Effector memory CD4-positive, alpha-beta T cell (primary cell): ENCODE measurements around the gene VRK1.

Source experiments
- DNase-seq, 3 donors: peaks; one replicate each; pipeline ENCODE4 v3.0.0-alpha.2; 2020
- H3K27ac ChIP-seq: 2 replicates; pipeline ENCODE4 v1.7.0; 2013; ENCODE audit warnings: mild to moderate bottlenecking, low read length, moderate library complexity; ENCODE audit not compliant: insufficient read depth, poor library complexity, severe bottlenecking
- H3K27me3 ChIP-seq: replicated peaks from 2 replicates; pipeline ENCODE4 v1.7.0; 2013; ENCODE audit warnings: mild to moderate bottlenecking, low read length; ENCODE audit not compliant: insufficient read depth, control insufficient read depth, poor library complexity, severe bottlenecking
- H3K36me3 ChIP-seq: 2 replicates; pipeline ENCODE4 v1.7.0; 2013; ENCODE audit warnings: mild to moderate bottlenecking, low read length, moderate library complexity; ENCODE audit not compliant: control insufficient read depth, insufficient read depth
- H3K4me1 ChIP-seq: 2 replicates; pipeline ENCODE4 v1.7.0; 2013; ENCODE audit warnings: low read length, mild to moderate bottlenecking; ENCODE audit not compliant: control insufficient read depth, insufficient read depth, poor library complexity, severe bottlenecking
- H3K4me3 ChIP-seq: 2 replicates; pipeline ENCODE4 v1.7.0; 2013; ENCODE audit warnings: low read length, low read depth, mild to moderate bottlenecking; ENCODE audit not compliant: insufficient read depth, poor library complexity, severe bottlenecking
- H3K9me3 ChIP-seq: 2 replicates; pipeline ENCODE4 v1.7.0; 2013; ENCODE audit warnings: mild to moderate bottlenecking, low read length, moderate library complexity; ENCODE audit not compliant: control insufficient read depth

Gene VRK1

GRCh38 chr14:96889091-96889490, 91.9 kb downstream of the VRK1 start:
- no peaks in the 10 kb centered on the region for H3K9me3 ChIP-seq
- no peak overlapping the region for H3K27ac ChIP-seq
- H3K4me3 ChIP-seq = no peak overlapping the region
- no peak for DNase-seq
- H3K4me1 ChIP-seq = no peaks in the 10 kb centered on the region
- H3K36me3 ChIP-seq = no peaks in the 10 kb centered on the region
- H3K27me3 ChIP-seq = no peaks in the 10 kb centered on the region

- Histone ChIP-seq H3K27me3 (no peaks in the 10 kb centered on the region), H3K27ac (no peak overlapping the region), H3K4me1 (no peaks in the 10 kb centered on the region), H3K36me3 (no peaks in the 10 kb centered on the region), H3K4me3 (no peak overlapping the region), H3K9me3 (no peaks in the 10 kb centered on the region)
- DNase-seq = no peak
Measured at GRCh38 chr14:96893966-96894622, 96.9 kb downstream of the VRK1 start.

- Histone ChIP-seq H3K27ac (no peak overlapping the region), H3K27me3 (no peaks in the 10 kb centered on the region), H3K36me3 (no peaks in the 10 kb centered on the region), H3K4me1 (no peaks in the 10 kb centered on the region), H3K4me3 (no peak overlapping the region), H3K9me3 (no peaks in the 10 kb centered on the region)
- no peak for DNase-seq
Measured at GRCh38 chr14:96894966-96895365, 97.8 kb downstream of the VRK1 start.

GRCh38 chr14:96895658-96896271, 98.6 kb downstream of the VRK1 start:
- H3K4me1 ChIP-seq = no peaks in the 10 kb centered on the region
- H3K27me3 ChIP-seq = no peaks in the 10 kb centered on the region
- no peak overlapping the region for H3K27ac ChIP-seq
- H3K9me3 ChIP-seq = no peaks in the 10 kb centered on the region
- H3K36me3 ChIP-seq = no peaks in the 10 kb centered on the region
- H3K4me3 ChIP-seq = no peak overlapping the region
- no peak for DNase-seq

- no peak overlapping the region for H3K27ac ChIP-seq
- no peaks in the 10 kb centered on the region for H3K9me3 ChIP-seq
- no peak overlapping the region for H3K4me3 ChIP-seq
- no peak for DNase-seq
- H3K27me3 ChIP-seq = no peaks in the 10 kb centered on the region
- H3K36me3 ChIP-seq = no peaks in the 10 kb centered on the region
- H3K4me1 ChIP-seq = no peaks in the 10 kb centered on the region
Measured at GRCh38 chr14:96897184-96897583, 100.0 kb downstream of the VRK1 start.

- H3K27me3 ChIP-seq = no peaks in the 10 kb centered on the region
Measured at GRCh38 chr14:96901227-96901626, 104.0 kb downstream of the VRK1 start.

GRCh38 chr14:96902004-96902403, 104.8 kb downstream of the VRK1 start:
- Histone ChIP-seq H3K4me1 (no peaks in the 10 kb centered on the region), H3K27ac (no peak overlapping the region), H3K9me3 (no peaks in the 10 kb centered on the region), H3K36me3 (no peaks in the 10 kb centered on the region), H3K27me3 (no peaks in the 10 kb centered on the region), H3K4me3 (no peak overlapping the region)
- no peak for DNase-seq

More at GRCh38 chr14:96901227-96901626, 104.0 kb downstream of the VRK1 start:
- H3K4me3 ChIP-seq = no peak overlapping the region
- no peaks in the 10 kb centered on the region for H3K4me1 ChIP-seq
- no peaks in the 10 kb centered on the region for H3K36me3 ChIP-seq
- no peaks in the 10 kb centered on the region for H3K9me3 ChIP-seq
- DNase-seq = no peak
- H3K27ac ChIP-seq = no peak overlapping the region

GRCh38 chr14:96903444-96904023, 106.4 kb downstream of the VRK1 start:
- H3K4me3 ChIP-seq = no peak overlapping the region

GRCh38 chr14:96904201-96904600, 107.0 kb downstream of the VRK1 start:
- H3K27ac ChIP-seq = no peak overlapping the region
- no peak for DNase-seq
- no peaks in the 10 kb centered on the region for H3K9me3 ChIP-seq
- H3K36me3 ChIP-seq = no peaks in the 10 kb centered on the region
- H3K27me3 ChIP-seq = no peaks in the 10 kb centered on the region
- no peak overlapping the region for H3K4me3 ChIP-seq
- H3K4me1 ChIP-seq = no peaks in the 10 kb centered on the region

More at GRCh38 chr14:96903444-96904023, 106.4 kb downstream of the VRK1 start:
- DNase-seq = no peak
- H3K36me3 ChIP-seq = no peaks in the 10 kb centered on the region
- H3K27me3 ChIP-seq = no peaks in the 10 kb centered on the region
- no peaks in the 10 kb centered on the region for H3K9me3 ChIP-seq
- H3K4me1 ChIP-seq = no peaks in the 10 kb centered on the region
- H3K27ac ChIP-seq = no peak overlapping the region

- Histone ChIP-seq H3K9me3 (no peaks in the 10 kb centered on the region), H3K4me1 (no peaks in the 10 kb centered on the region), H3K27me3 (no peaks in the 10 kb centered on the region), H3K36me3 (no peaks in the 10 kb centered on the region), H3K27ac (no peak overlapping the region), H3K4me3 (no peak overlapping the region)
- DNase-seq = no peak
Measured at GRCh38 chr14:96905065-96905464, 107.9 kb downstream of the VRK1 start.
